ENCODE data around the gene GAPVD1.
A peak's percentile ranks its signal among the peaks of the same experiment; 100 is the strongest.

The GAPVD1 gene

GRCh38 chr9:125412166-125412565, 150.5 kb downstream of the GAPVD1 start:
- in situ Hi-C loops (cut with HindIII; ENCODE audit: low sequenced_read_pairs), result no loop called here
- no peak overlapping the region for H3K4me3 ChIP-seq (ENCODE audit: low read depth, low read length)
- TF ChIP-seq CTCF (IDR thresholded peaks at IDR 0.05; ENCODE audit: low read depth, low read length, missing control alignments), result no peak
- no peak for DNase-seq (ENCODE audit: low read depth)

- no peak overlapping the region for H3K4me3 ChIP-seq (ENCODE audit: low read depth, low read length)
- in situ Hi-C loops (cut with HindIII; ENCODE audit: low sequenced_read_pairs), result no loop called here
- DNase-seq (ENCODE audit: low read depth), result no peak
- TF ChIP-seq CTCF (IDR thresholded peaks at IDR 0.05; ENCODE audit: low read depth, low read length, missing control alignments), result no peak
These were observed 152.0 kb downstream of the GAPVD1 start for GRCh38 chr9:125413579-125413978.

- in situ Hi-C loops (cut with HindIII; ENCODE audit: low sequenced_read_pairs), result no loop called here
- TF ChIP-seq CTCF (IDR thresholded peaks at IDR 0.05; ENCODE audit: low read depth, low read length, missing control alignments), result peak; percentile 16
- DNase-seq (ENCODE audit: low read depth), result no peak
- H3K4me3 ChIP-seq (ENCODE audit: low read depth, low read length), result no peak overlapping the region
These were observed 154.2 kb downstream of the GAPVD1 start for GRCh38 chr9:125415583-125416460.

GRCh38 chr9:125416517-125416916, 154.9 kb downstream of the GAPVD1 start:
- in situ Hi-C loops (cut with HindIII; ENCODE audit: low sequenced_read_pairs), result no loop called here
- DNase-seq (ENCODE audit: low read depth), result no peak
- TF ChIP-seq CTCF (IDR thresholded peaks at IDR 0.05; ENCODE audit: low read depth, low read length, missing control alignments), result no peak
- H3K4me3 ChIP-seq (ENCODE audit: low read depth, low read length), result no peak overlapping the region

All from astrocyte of the cerebellum (primary cell).